H54 (cell line): ENCODE measurements around the gene ARL4C.

Experiments
- DNase-seq: peaks from one replicate; pipeline ENCODE4 v3.0.0; 2011; ENCODE audit warnings: low spot score, mixed read lengths; ENCODE audit not compliant: insufficient read length
- FAIRE-seq: peaks from 3 replicates; lab custom pipeline; 2011; peaks lifted over from hg19 to GRCh38; lab: Jason Lieb, UNC
- POLR2A ChIP-seq: IDR thresholded peaks from 2 replicates; pipeline ENCODE4 v1.6.1; 2011; ENCODE audit warnings: low read depth, mild to moderate bottlenecking, low read length

ARL4C gene

DNA sequence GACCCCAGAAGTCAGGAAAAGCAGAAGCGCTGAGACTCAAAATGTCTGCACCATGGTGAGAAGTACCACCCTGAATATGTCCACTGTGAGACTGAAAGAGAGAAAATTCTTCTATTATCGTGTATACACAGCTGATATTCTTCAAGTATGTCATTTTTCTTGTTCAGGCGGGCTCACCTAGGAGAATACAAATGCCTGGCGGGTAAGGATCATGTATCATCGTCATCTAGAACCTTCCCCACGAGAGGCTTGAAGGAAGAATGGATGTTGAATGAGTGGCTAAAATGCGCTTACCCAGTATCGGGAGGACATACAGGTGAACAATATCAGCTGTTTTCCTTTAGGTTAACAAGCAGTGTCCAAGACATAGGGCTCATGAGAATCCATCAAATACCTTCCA is 21.1 kb upstream of the ARL4C start:
- DNase-seq (no peak), FAIRE-seq (no peak)
- TF ChIP-seq POLR2A, result no peak

DNA sequence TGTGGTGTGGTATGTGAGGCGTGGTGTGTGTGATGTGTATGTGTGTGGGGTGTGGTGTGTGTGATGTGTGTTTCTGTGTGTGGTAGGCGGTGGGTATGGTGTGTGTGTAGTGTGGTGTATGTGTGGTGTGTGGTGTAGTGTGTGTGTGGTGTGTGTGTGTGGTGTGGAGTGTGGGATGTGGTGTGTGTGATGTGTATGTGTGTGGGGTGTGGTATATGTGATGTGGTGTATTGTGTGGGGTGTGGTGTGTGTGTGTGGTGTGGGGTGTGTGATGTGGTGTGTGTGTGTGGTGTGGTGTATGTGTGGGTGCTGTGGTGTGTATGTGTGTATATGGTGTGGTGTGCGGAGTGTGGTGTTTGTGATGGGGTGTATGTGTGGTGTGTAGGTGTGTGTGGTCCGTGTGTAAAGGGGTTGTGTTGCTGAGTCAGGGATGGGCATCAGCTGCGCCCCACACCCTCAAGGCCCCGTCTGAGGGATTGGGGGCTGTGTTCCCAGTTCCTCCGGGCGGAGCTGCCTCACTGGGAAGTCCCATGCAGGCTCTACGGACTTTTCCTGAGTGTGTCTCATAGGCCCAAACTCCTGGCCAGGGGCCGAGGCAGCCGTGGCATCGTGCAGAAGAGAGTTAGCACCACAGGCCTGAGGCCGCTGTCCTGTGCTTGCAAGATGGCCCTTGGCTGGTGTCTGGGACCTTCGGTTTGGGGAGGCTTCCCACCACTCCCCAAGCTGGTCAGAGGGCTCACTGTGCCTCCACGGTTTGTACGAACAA is 18.2 kb upstream of the ARL4C start:
- DNase-seq, result no peak

DNA sequence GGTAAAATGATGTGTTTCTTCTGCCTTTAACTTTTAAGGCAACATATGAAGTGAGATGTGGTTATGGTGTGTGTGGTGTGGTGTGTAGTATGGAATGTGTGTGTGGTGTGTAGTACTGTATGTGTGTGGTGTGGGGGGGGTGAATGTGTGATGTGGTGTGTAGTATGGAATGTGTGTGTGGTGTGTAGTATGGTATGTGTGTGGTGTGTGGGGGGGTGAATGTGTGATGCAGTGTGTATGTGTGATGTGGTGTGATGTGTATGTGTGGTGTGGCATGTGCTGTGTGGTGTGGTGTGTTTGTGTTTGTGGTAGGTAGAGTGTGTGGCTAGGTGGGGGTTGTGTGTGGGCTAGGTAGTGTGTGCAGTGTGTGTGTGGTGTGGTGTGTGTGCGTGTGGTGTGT is 17.2 kb upstream of the ARL4C start:
- no peak for TF ChIP-seq POLR2A
- FAIRE-seq (no peak), DNase-seq (no peak)

More for the DNA sequence above, 18.2 kb upstream of the ARL4C start:
- TF ChIP-seq POLR2A, result no peak
- FAIRE-seq, result no peak

DNA sequence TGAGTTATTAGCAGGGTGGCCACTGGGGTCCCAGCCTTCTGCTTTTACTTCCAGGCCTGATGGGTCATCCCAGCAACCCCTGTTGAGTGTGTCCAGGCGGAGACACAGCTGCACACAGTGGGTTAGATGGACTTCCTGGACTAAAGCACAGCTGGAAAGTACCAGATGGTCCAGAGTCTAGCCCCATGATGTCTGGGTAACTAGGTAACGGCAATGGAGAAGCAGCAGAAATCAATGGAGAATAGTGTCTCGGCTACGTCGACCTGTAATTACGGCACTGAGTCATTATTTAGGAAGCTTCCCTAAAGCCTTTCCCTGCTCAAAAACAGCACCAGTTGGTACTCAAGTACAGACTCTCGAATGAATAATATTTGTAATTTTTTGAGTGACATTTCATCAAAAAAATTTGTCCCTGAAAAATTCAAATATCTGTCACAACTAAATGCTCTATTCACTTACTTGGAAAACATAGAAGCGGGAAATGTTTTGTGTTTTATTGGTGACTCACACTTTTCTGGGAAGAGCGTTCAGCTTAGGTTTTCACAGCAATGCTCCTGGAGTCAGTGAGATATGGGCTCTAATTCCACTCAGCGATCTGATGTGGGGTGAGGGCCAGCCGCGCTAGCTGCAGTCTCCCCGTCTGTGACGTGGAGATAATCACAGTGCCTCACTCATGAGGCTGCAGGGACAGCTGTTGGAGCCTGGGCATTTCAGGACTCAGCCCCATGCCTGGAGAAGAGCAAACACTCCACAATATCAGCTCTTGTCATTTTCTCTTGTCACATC is 16.2 kb upstream of the ARL4C start:
- no peak for DNase-seq
- no peak for FAIRE-seq
- no peak for TF ChIP-seq POLR2A

DNA sequence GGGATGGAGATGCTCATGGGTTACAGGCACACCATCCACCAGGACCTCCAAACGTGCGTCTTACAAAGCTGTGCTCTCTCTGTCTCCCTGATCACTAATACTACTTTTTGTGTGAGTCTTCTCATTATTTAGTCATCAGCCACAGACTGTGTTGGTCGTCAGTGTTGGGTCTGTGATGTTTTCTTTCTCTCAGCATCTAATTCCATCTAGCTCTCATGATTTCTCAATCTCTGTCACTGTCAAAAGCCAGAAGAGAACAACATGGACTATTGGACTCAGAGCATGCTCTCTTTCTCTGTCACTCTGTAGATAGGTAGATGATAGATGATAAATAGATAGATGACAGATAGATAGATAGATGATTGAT is 6.0 kb upstream of the ARL4C start:
- DNase-seq (no peak), FAIRE-seq (no peak)
- TF ChIP-seq POLR2A, result no peak

DNA sequence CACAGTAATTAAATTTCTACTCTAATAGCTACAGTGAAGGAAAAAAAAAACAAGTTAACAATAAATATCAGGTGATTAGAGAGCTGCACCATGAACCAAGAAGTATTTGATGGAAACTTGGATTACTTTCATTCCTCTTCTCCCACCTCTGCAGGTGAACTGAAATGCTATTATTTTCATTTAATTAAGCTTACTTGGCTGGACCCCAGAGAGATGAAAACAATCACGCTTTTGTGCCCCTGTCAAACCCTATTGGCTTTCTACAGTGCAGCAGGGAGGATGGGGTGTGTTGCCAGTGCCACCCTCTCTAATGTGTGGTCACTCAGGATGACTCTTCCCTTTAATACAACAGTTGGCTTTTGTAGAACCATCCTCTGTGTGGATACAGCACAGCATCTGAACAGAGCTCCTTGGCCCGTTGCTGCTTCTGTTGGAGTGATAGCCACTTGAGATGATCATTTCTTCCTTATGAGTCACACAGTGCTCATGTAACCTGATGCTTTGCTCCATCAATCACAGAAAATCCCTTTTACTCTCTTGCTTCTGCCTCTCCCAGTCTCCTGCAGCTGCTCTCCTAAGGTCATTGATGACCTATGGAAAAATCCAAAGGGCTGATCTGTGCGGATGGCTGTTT is 5.5 kb upstream of the ARL4C start:
- FAIRE-seq (peak; percentile 98), DNase-seq (peak; percentile 54)
- TF ChIP-seq POLR2A, result no peak

DNA sequence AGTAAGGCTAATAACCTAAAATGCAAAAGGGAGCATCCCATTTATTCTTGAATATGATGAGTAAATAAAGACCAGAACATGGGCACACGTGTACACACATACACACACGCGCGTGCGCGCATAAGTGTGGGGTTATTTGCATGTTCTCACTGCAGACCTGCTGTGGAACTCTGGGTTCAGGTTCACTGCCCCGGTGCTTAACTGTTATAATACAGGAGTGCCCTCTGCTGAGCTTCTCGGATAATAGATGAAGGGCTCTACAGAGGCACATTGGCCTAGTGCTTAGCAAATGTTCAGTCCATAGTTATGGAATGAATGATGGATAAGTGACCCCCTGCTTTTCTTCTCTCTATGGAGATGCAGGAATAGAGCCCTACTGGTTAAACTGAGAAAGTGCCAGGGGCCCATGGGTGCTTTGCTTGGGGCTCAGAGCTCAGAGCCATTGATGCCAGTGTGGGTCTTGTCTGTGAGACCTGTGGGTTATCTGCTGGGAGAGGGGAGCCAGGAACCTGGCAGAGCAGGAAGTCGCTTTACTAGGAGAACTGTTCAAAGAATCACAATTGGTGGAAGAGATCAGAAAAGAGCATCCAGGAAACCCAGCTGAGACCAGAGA is 3.6 kb upstream of the ARL4C start:
- no peak for DNase-seq
- no peak for TF ChIP-seq POLR2A
- peak; percentile 38 for FAIRE-seq

DNA sequence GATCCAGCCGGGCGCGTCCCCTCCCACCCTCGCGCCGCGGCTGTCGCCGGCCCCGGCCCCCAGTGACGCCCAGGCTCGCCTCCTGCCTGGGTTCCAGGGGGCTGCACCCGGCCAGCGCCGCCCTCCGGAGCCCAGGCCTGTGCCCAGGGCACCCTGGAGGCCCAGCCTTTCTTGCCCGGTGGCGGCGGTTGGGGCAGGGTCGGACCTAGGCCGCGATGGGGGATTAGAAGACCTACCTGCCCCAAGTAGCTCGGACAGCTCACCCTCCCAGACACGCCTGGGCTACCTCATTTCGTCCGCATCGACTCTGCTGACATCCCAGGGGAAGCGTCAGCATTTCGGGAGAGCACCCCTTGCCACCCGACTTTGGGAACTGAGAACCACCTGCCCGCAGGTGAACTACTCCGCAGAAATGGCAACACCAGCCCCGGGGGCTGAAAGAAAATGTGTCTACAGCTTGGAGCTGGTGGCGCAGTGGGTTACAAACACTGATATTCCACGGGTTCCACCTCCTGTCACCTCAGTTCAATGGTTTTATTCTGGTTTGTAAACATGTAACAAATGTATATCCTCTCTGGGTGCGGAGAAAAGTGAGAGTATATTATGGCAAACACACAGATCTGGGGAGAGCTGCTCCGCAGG is 834 bp upstream of the ARL4C start:
- no peak for TF ChIP-seq POLR2A
- no peak for DNase-seq
- no peak for FAIRE-seq

DNA sequence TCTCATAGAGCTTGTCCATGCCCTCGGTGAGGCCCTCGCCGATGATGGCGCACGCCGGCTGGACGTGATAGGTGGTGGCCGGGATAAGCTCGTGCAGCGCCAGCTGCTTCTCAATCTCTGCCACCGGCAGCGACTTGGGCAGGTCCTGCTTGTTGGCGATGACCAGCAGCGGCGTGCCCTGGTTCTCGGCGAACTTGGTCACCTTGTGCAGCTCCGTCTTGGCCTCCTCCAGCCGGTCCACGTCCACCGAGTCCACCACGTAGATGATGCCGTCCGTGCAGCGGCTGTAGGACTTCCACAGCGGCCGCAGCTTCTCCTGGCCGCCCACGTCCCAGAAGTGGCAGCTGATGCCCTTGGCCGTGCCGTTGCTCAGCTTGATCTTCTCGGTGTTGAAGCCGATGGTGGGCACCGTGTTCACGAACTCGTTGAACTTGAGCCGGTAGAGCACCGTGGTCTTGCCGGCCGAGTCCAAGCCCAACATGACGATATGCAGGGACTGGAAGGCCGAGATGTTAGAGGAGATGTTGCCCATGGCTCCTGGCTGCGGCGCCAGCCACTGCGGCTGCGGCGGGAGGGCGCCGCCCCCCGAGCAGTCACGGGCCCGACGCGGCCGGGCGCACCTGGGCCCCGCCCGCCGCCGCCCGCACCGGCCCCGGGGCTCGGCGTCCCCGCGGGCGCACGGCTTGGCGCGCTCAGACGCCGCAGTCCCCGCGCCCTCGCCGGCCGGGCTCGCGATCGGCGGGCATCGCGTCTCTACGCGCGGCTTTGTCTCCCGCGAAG is 636 bp downstream of the ARL4C start:
- no peak for TF ChIP-seq POLR2A
- FAIRE-seq (no peak), DNase-seq (no peak)

DNA sequence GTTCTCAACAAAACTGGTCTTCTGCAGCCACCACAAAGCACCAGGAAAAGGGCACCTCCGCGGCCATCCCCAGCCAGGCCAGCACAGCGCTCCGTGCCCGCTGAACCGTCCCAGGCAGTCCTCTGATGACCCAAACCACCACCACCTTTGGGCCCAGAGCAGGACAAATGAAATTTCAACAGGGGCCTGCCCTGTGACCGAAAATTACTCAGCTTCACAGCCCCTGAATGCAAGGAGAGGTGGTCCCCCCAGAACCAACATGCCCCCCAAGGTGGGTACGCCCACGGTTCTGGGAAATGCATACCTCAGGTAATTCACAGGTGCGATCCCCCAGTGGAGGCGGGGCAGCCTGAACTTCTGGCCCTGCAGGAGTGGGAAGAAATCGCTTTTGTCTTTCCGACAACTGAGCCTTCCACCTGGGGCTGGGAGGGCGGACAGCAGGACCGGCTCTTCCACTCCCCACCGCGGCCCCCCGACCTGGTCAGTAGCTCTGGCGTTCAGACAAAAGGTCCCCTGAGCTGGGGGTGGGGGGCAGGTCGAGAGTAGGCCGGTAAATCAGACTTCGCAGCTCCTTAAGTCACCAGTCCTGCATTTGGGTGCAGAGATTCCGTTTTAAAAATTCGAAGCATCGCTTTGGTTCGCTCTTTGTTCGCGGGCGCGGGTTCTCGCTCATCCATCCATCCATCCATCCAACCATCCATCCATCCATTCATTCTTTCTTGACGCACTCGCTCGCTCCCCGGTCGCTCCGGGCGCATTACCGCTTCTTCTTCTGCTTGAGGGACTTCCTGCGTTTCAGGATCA is 1.4 kb downstream of the ARL4C start:
- DNase-seq (no peak), FAIRE-seq (no peak)
- no peak for TF ChIP-seq POLR2A

DNA sequence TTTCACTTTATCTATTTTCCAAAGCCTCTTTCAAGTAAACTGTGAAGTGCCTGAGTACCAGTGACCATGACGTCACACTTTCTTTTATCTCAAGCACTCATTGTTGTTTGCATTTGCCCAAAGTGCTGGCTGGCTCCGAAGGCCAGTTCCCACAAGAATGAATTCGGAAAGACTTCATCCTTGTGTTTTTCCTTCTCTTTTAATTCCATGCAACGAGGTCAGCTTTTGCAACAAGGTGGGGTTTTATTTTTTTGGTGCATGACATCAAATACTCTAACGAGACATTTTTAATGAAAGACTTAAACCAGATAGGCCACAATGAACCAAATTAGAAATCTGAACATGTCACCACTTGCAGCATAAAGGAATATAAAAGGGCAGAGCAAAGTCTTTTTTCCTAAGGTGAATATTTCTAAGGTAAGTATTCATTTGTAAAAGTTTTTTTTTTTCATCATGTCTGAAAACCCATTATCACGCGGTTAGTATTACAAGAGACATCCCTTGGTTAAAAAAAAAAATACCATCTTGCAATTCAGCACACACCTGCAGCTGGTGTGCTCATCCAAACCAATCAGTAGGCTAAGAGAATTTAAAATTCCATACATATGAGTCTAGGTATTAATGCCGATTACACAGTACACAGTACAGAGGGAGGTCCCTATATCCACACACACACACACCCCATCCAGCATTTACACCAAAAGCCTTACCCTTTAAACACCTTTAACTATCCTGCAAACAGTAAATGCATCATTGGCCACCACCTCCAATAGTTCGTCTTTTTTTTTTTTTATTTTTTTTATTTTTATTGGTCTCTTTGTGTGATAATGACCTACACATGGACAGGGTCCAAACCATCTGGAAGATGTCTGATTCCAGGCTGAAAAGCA is 2.3 kb downstream of the ARL4C start:
- no peak for TF ChIP-seq POLR2A
- DNase-seq (peak; percentile 53), FAIRE-seq (no peak)
